ENCODE results near the gene ZNF587. TPM values are rescaled to one million over a fixed set of nuclear protein-coding genes. Genes with fewer than 3 reads are reported as not detected.
"Not testable (repeated sequence)": the region's sequence is repeated elsewhere in the genome, so short reads cannot be mapped to it uniquely, and the experiment has no call there.

ZNF587 gene
- total RNA-seq, 1 donor from 2014 or later, result 61.1 TPM

- H3K27me3 Mint-ChIP-seq, result no peaks in the 10 kb centered on the region
- ChIA-PET CTCF (no interaction called here), POLR2A (no interaction called here)
- peaks cover 35% of the 10 kb centered on the region for H3K4me1 Mint-ChIP-seq
- TF ChIP-seq CTCF (IDR thresholded peaks at IDR 0.05), result no peak
- intact Hi-C loops (cut with micrococcal nuclease), result no loop called here
- DNase-seq (no peak), ATAC-seq (ENCODE audit: low read depth) (no peak)
- H3K27ac Mint-ChIP-seq, result no peak overlapping the region
- H3K9me3 Mint-ChIP-seq, result no peaks in the 10 kb centered on the region
- H3K36me3 Mint-ChIP-seq (ENCODE audit: low read depth), result peaks cover 57% of the 10 kb centered on the region
- H3K4me3 Mint-ChIP-seq, result no peak overlapping the region
Measured at GRCh38 chr19:57807541-57807940, 42.1 kb upstream of the ZNF587 start.

GRCh38 chr19:57810410-57811295 is 39.0 kb upstream of the ZNF587 start:
- H3K4me3 Mint-ChIP-seq; POLR2A ChIA-PET; ATAC-seq (ENCODE audit: low read depth); H3K27ac Mint-ChIP-seq; H3K9me3 Mint-ChIP-seq; H3K27me3 Mint-ChIP-seq; CTCF ChIA-PET; DNase-seq: not testable (repeated sequence)
- intact Hi-C loops (cut with micrococcal nuclease), result loop anchor here (10.0 kb wide), 1 partner anchor 344 kb away; the partner anchor contains the start of gene ZNF329
- H3K36me3 Mint-ChIP-seq (ENCODE audit: low read depth), result peaks cover 53% of the 10 kb centered on the region
- H3K4me1 Mint-ChIP-seq, result peaks cover 38% of the 10 kb centered on the region

GRCh38 chr19:57812226-57812625 is 37.4 kb upstream of the ZNF587 start:
- no peak for ATAC-seq (ENCODE audit: low read depth)
- DNase-seq, result no peak
- Mint-ChIP-seq H3K4me3 (peak overlapping the region; percentile 11), H3K36me3 (ENCODE audit: low read depth) (peaks cover 47% of the 10 kb centered on the region), H3K27ac (peak overlapping the region; percentile 10), H3K9me3 (no peaks in the 10 kb centered on the region), H3K27me3 (no peaks in the 10 kb centered on the region), H3K4me1 (peaks cover 37% of the 10 kb centered on the region)
- ChIA-PET POLR2A (interaction anchor here (0.6 kb wide), 1 partner anchor 51 kb away, joined by 3 read pairs; no protein-coding TSS in a partner anchor), CTCF (no interaction called here)
- no peak for TF ChIP-seq CTCF (IDR thresholded peaks at IDR 0.05)
- intact Hi-C loops (cut with micrococcal nuclease), result loop anchor here (10.0 kb wide), 1 partner anchor 343 kb away; the partner anchor contains the start of gene ZNF329

- peaks cover 37% of the 10 kb centered on the region for H3K4me1 Mint-ChIP-seq
- ATAC-seq (ENCODE audit: low read depth); H3K27me3 Mint-ChIP-seq; H3K9me3 Mint-ChIP-seq; CTCF ChIA-PET; DNase-seq: not testable (repeated sequence)
- POLR2A ChIA-PET, result interaction anchor here (0.7 kb wide), 1 partner anchor 518 kb away, joined by 7 read pairs; no protein-coding TSS in a partner anchor
- peaks cover 40% of the 10 kb centered on the region for H3K36me3 Mint-ChIP-seq (ENCODE audit: low read depth)
- H3K27ac Mint-ChIP-seq, result peak overlapping the region; percentile 16
- peak overlapping the region; percentile 61 for H3K4me3 Mint-ChIP-seq
- intact Hi-C loops (cut with micrococcal nuclease), result loop anchor here (10.0 kb wide), 1 partner anchor 342 kb away; the partner anchor contains the start of gene ZNF329
Measured at GRCh38 chr19:57812975-57813820, 36.5 kb upstream of the ZNF587 start.

GRCh38 chr19:57813919-57814504 is 35.6 kb upstream of the ZNF587 start:
- TF ChIP-seq CTCF (IDR thresholded peaks at IDR 0.05), result no peak
- peaks cover 34% of the 10 kb centered on the region for H3K36me3 Mint-ChIP-seq (ENCODE audit: low read depth)
- H3K4me1 Mint-ChIP-seq, result peaks cover 40% of the 10 kb centered on the region
- POLR2A ChIA-PET, result interaction anchor here (0.6 to 1.2 kb wide), 3 partner anchors 12 to 518 kb away, joined by 3 to 7 read pairs (median 3); no protein-coding TSS in a partner anchor
- H3K4me3 Mint-ChIP-seq, result peak overlapping the region; percentile 93
- CTCF ChIA-PET, result no interaction called here
- intact Hi-C loops (cut with micrococcal nuclease), result loop anchor here (1.0 to 10.0 kb wide), 4 partner anchors 12 to 341 kb away; partner anchors contain the start of genes ZNF329, ZNF586 and ZNF776
- H3K27ac Mint-ChIP-seq, result peak overlapping the region; percentile 84
- DNase-seq (no peak), ATAC-seq (ENCODE audit: low read depth) (no peak)
- no peaks in the 10 kb centered on the region for H3K27me3 Mint-ChIP-seq
- no peaks in the 10 kb centered on the region for H3K9me3 Mint-ChIP-seq

Measured in activated B cell treated with CpG ODN at 0.5 μM for 24 hours (primary cell).